Measurements from ENCODE around the gene NSA2. TPM values are rescaled to one million over a fixed set of nuclear protein-coding genes. Genes with fewer than 3 reads are reported as not detected.

Gene NSA2
- polyA plus RNA-seq, 2 of the 4 experiments (the other 2 are of a cell fraction): 192 to 228 TPM

DNA sequence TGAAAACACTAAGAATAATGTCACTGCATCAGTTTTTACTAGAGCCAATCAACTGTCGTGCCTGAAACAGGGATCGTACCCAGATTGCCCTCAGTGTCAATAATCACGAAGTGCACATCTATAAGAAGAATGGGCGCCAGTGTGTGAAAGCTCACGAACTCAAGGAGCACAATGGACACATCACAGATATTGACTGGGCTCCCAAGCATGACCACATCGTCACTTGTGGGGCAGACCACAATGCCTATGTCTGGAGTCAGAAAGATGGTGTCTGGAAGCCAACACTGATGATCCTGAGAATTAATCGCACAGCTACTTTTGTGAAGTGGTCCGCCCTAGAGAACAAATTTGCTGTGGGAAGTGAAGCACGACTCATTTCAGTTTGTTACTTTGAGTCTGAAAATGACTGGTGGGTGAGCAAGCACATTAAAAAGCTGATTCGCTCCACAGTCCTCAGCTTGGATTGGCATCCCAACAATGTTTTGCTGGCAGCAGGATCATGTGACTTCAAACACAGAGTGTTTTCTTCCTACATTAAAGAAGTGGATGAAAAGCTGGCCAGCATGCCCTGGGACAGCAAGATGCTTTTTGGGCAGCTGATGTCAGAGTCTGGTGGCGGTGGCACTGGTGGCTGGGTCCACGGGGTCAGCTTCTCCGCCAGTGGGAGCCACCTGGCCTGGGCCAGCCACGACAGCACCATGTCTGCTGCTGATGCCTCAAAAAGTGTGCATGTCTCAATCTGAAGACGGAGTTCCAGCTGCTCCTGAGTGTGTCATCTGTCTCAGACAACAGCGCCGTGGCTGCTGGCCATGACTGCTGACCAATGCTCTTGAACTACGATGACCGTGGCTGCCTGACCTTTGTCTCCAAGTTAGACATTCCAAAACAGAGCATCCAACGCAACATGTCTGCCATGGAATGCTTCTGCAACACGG lies 32.2 kb downstream of the NSA2 start (continued):
- TF ChIP-seq CTCF (IDR thresholded peaks at IDR 0.05) (no peak), KDM5A (IDR thresholded peaks at IDR 0.05) (no peak), ESRRA (IDR thresholded peaks at IDR 0.05; ENCODE audit: borderline replicate concordance, low read length) (no peak), JUN (IDR thresholded peaks at IDR 0.05) (no peak)

GRCh38 chr5:74801197-74801596 lies 34.1 kb downstream of the NSA2 start:
- ATAC-seq (no peak), DNase-seq (ENCODE audit: low read depth in 1 of 2, low spot score in 1 of 2) (no peak), FAIRE-seq (no peak)
- Histone ChIP-seq H3K27ac (no peak overlapping the region), H3K4me3 (no peak overlapping the region), H3K4me1 (peaks cover 6% of the 10 kb centered on the region; the same call in 1 of the 3 replicates), H3K9me3 (no peaks in the 10 kb centered on the region), H3K4me2 (no peak overlapping the region)
- TF ChIP-seq EHF (CRISPR knock-in tag; IDR thresholded peaks at IDR 0.05) (no peak), TFCP2L1 (CRISPR knock-in tag; IDR thresholded peaks at IDR 0.05) (no peak), BHLHE40 (IDR thresholded peaks at IDR 0.05; ENCODE audit: low read depth, low read length) (no peak), HMGXB4 (CRISPR knock-in tag; IDR thresholded peaks at IDR 0.05; ENCODE audit: borderline replicate concordance) (no peak), HOXA7 (CRISPR knock-in tag; IDR thresholded peaks at IDR 0.05) (no peak), KDM1A (IDR thresholded peaks at IDR 0.05; ENCODE audit: low read depth) (no peak), RNF2 (IDR thresholded peaks at IDR 0.05; ENCODE audit: borderline replicate concordance, low read depth) (no peak)
- TF ChIP-seq, protein P1, sequence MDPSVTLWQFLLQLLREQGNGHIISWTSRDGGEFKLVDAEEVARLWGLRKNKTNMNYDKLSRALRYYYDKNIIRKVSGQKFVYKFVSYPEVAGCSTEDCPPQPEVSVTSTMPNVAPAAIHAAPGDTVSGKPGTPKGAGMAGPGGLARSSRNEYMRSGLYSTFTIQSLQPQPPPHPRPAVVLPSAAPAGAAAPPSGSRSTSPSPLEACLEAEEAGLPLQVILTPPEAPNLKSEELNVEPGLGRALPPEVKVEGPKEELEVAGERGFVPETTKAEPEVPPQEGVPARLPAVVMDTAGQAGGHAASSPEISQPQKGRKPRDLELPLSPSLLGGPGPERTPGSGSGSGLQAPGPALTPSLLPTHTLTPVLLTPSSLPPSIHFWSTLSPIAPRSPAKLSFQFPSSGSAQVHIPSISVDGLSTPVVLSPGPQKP (IDR thresholded peaks at IDR 0.05; ENCODE audit: low read depth, low read length): no peak
- ChIA-PET CTCF (no interaction called here), POLR2A (no interaction called here)
- WGBS (ENCODE audit: missing lambda C conversion rate): 90% methylated on average over 3 of the region's 3 CpGs

- no peak overlapping the region for H3K4me2 ChIP-seq
- ATAC-seq (no peak), FAIRE-seq (no peak), DNase-seq (ENCODE audit: low read depth in 1 of 2, low spot score in 1 of 2) (no peak)
- H3K9me3 ChIP-seq: no peaks in the 10 kb centered on the region
- WGBS (ENCODE audit: missing lambda C conversion rate): 11% methylated on average over 1 of the region's 1 CpG
- TF ChIP-seq EP300 (IDR thresholded peaks at IDR 0.05) (no peak), MAFK (IDR thresholded peaks at IDR 0.05; ENCODE audit: partially characterized antibody) (peak; percentile 20)
- TF ChIP-seq, protein P2, sequence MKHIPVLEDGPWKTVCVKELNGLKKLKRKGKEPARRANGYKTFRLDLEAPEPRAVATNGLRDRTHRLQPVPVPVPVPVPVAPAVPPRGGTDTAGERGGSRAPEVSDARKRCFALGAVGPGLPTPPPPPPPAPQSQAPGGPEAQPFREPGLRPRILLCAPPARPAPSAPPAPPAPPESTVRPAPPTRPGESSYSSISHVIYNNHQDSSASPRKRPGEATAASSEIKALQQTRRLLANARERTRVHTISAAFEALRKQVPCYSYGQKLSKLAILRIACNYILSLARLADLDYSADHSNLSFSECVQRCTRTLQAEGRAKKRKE (CRISPR knock-in tag; IDR thresholded peaks at IDR 0.05; ENCODE audit: low read depth): no peak
- peaks cover 6% of the 10 kb centered on the region; the same call in 1 of the 3 replicates for H3K4me1 ChIP-seq
- no peak overlapping the region for H3K4me3 ChIP-seq
- CTCF ChIA-PET: no interaction called here
- no peak overlapping the region for H3K27ac ChIP-seq
- POLR2A ChIA-PET: no interaction called here
These were observed 34.9 kb downstream of the NSA2 start for GRCh38 chr5:74801941-74802340.
